ENCODE measurements around the gene HIGD1B.

HIGD1B gene

DNA sequence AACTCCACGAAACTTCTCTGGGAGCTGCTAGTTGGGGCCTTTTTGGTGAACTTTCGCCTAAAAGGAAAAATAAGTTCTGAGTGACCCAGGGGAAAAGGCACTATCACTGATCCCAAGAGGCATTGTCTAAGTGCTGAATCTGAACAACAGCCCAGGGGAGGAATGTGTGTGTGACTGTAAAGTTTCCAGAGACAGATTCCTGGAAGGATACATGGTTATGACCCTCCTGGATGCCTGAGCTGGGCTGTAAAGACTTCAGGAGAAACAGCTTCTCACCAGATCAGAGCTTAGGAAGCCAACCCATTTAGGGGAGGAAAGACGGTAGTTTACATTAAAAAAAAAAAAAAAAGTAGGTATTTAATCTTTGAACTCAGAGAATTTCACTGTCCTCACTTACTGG lies 20.2 kb downstream of the HIGD1B start:
- Histone ChIP-seq H3K23ac (ENCODE audit: low read length) (no peak overlapping the region), H3K9ac (ENCODE audit: low read length) (no peak overlapping the region), H3K79me2 (ENCODE audit: control insufficient read depth, insufficient read depth, low read length, poor library complexity) (no peaks in the 10 kb centered on the region), H3K4me1 (ENCODE audit: control insufficient read depth in 1 of 2, insufficient read depth in 2 of 2, low read length in 2 of 2) (peaks cover 0 to 4% of the 10 kb centered on the region in 2 experiments), H4K12ac (ENCODE audit: low read depth, low read length) (no peak overlapping the region), H3K27me3 (ENCODE audit: insufficient read depth, low read length) (no peaks in the 10 kb centered on the region), H3K4me2 (ENCODE audit: low read length) (no peak overlapping the region), H2BK120ac (ENCODE audit: insufficient read depth, low read length, poor library complexity) (no peak overlapping the region), H3K4ac (ENCODE audit: low read depth, low read length) (no peak overlapping the region), H3K36me3 (ENCODE audit: control insufficient read depth in 1 of 2, insufficient read depth in 2 of 2, low read length in 2 of 2) (peaks cover 41 to 56% of the 10 kb centered on the region in 2 experiments), H3K9me3 (ENCODE audit: insufficient read depth, low read depth, low read length) (no peaks in the 10 kb centered on the region), H4K91ac (ENCODE audit: low read depth, low read length) (no peak overlapping the region), H2BK12ac (ENCODE audit: low read length) (no peak overlapping the region), H3K18ac (ENCODE audit: low read length) (no peak overlapping the region), H3K14ac (ENCODE audit: low read length) (no peak overlapping the region), H4K8ac (ENCODE audit: low read depth, low read length) (no peak overlapping the region), H2BK5ac (ENCODE audit: low read depth, low read length, poor library complexity) (peak overlapping the region; percentile 10), H2AFZ (ENCODE audit: insufficient read depth, low read length, poor library complexity) (no peak overlapping the region), H2AK5ac (ENCODE audit: low read length) (no peak overlapping the region), H3K4me3 (ENCODE audit: low read depth, low read length) (no peak overlapping the region), H3K79me1 (ENCODE audit: low read length) (peaks cover 3% of the 10 kb centered on the region), H3K27ac (ENCODE audit: low read depth, low read length) (peak overlapping the region; percentile 31)
- DNase-seq, result no peak
- WGBS (ENCODE audit: extremely low coverage, insufficient coverage, insufficient read length), result no CpG with 5 or more reads among the region's 3 CpGs

DNA sequence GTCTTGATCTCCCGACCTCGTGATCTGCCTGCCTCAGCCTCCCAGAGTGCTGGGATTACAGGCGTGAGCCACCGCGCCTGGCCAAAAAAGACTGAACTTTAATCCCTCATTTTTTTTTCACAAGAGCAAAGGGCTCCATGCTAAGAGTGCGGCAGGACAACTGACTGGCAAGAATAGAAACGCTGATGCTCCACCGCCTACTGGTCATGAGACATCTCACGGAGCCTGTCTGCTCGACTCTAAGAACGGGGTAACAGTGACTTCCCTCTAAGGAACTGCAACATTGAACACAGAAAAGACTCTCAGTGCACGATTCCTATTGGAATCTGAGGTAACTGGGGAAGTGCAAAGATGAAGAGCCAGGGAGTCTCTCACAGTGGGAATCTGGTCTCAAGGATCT lies 23.9 kb downstream of the HIGD1B start:
- Histone ChIP-seq H3K9me3 (ENCODE audit: insufficient read depth, low read depth, low read length) (no peaks in the 10 kb centered on the region), H3K14ac (ENCODE audit: low read length) (no peak overlapping the region), H4K12ac (ENCODE audit: low read depth, low read length) (no peak overlapping the region), H2AFZ (ENCODE audit: insufficient read depth, low read length, poor library complexity) (no peak overlapping the region), H3K36me3 (ENCODE audit: control insufficient read depth in 1 of 2, insufficient read depth in 2 of 2, low read length in 2 of 2) (peaks cover 27 to 48% of the 10 kb centered on the region in 2 experiments), H3K4me3 (ENCODE audit: low read depth, low read length) (no peak overlapping the region), H4K8ac (ENCODE audit: low read depth, low read length) (no peak overlapping the region), H3K79me1 (ENCODE audit: low read length) (peaks cover 3% of the 10 kb centered on the region), H4K91ac (ENCODE audit: low read depth, low read length) (no peak overlapping the region), H3K23ac (ENCODE audit: low read length) (no peak overlapping the region), H2AK5ac (ENCODE audit: low read length) (no peak overlapping the region), H3K4me1 (ENCODE audit: control insufficient read depth in 1 of 2, insufficient read depth in 2 of 2, low read length in 2 of 2) (peaks cover 0 to 4% of the 10 kb centered on the region in 2 experiments), H3K27me3 (ENCODE audit: insufficient read depth, low read length) (no peaks in the 10 kb centered on the region), H3K9ac (ENCODE audit: low read length) (no peak overlapping the region), H3K27ac (ENCODE audit: low read depth, low read length) (no peak overlapping the region), H2BK5ac (ENCODE audit: low read depth, low read length, poor library complexity) (no peak overlapping the region), H3K4ac (ENCODE audit: low read depth, low read length) (no peak overlapping the region), H2BK120ac (ENCODE audit: insufficient read depth, low read length, poor library complexity) (no peak overlapping the region), H3K79me2 (ENCODE audit: control insufficient read depth, insufficient read depth, low read length, poor library complexity) (no peaks in the 10 kb centered on the region), H3K4me2 (ENCODE audit: low read length) (no peak overlapping the region), H2BK12ac (ENCODE audit: low read length) (no peak overlapping the region), H3K18ac (ENCODE audit: low read length) (no peak overlapping the region)
- no CpG with 5 or more reads among the region's 12 CpGs for WGBS (ENCODE audit: extremely low coverage, insufficient coverage, insufficient read length)
- DNase-seq, result no peak

DNA sequence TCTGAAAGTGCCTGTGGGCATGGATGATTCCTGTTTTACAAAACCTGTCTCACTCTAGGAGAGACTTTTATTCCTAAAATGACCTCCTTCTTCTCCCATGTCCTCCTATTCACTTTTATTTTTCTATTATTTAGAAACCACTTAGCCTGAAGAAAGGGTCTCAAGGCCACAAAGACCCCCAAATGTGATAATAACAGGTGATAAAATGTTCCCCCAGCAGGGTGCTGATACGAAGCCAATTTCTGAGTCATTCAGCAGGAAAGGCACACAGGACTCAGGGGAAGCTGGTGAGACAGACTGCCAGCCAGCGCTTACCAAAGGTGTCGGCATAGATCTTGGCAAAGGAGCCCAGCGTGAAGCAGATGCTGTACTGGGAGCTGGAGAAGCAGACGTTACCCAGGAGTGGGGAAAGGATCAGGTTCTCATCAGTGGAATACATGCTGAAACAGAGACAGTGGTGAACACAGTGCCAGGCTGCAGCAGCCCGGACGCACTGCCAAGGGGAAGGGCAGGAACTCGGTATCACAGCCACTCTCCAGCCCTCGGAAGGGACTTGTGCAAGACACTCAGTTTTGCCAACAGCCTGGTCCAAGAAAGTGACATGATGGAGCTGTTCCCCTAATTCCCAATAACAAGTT lies 24.6 kb downstream of the HIGD1B start:
- Histone ChIP-seq H3K4me2 (ENCODE audit: low read length) (no peak overlapping the region), H4K91ac (ENCODE audit: low read depth, low read length) (no peak overlapping the region), H3K18ac (ENCODE audit: low read length) (no peak overlapping the region), H3K4ac (ENCODE audit: low read depth, low read length) (no peak overlapping the region), H2AFZ (ENCODE audit: insufficient read depth, low read length, poor library complexity) (no peak overlapping the region), H2BK5ac (ENCODE audit: low read depth, low read length, poor library complexity) (no peak overlapping the region), H3K79me2 (ENCODE audit: control insufficient read depth, insufficient read depth, low read length, poor library complexity) (no peaks in the 10 kb centered on the region), H4K12ac (ENCODE audit: low read depth, low read length) (no peak overlapping the region), H3K9ac (ENCODE audit: low read length) (no peak overlapping the region), H3K23ac (ENCODE audit: low read length) (no peak overlapping the region), H3K27ac (ENCODE audit: low read depth, low read length) (no peak overlapping the region), H2BK120ac (ENCODE audit: insufficient read depth, low read length, poor library complexity) (no peak overlapping the region), H2AK5ac (ENCODE audit: low read length) (no peak overlapping the region), H3K27me3 (ENCODE audit: insufficient read depth, low read length) (no peaks in the 10 kb centered on the region), H3K36me3 (ENCODE audit: control insufficient read depth in 1 of 2, insufficient read depth in 2 of 2, low read length in 2 of 2) (peaks cover 26 to 50% of the 10 kb centered on the region in 2 experiments), H2BK12ac (ENCODE audit: low read length) (no peak overlapping the region), H3K4me1 (ENCODE audit: control insufficient read depth in 1 of 2, insufficient read depth in 2 of 2, low read length in 2 of 2) (peaks cover 0 to 4% of the 10 kb centered on the region in 2 experiments), H3K14ac (ENCODE audit: low read length) (no peak overlapping the region), H3K9me3 (ENCODE audit: insufficient read depth, low read depth, low read length) (no peaks in the 10 kb centered on the region), H3K4me3 (ENCODE audit: low read depth, low read length) (no peak overlapping the region), H4K8ac (ENCODE audit: low read depth, low read length) (no peak overlapping the region), H3K79me1 (ENCODE audit: low read length) (peaks cover 3% of the 10 kb centered on the region)
- no peak for DNase-seq
- no CpG with 5 or more reads among the region's 9 CpGs for WGBS (ENCODE audit: extremely low coverage, insufficient coverage, insufficient read length)

DNA sequence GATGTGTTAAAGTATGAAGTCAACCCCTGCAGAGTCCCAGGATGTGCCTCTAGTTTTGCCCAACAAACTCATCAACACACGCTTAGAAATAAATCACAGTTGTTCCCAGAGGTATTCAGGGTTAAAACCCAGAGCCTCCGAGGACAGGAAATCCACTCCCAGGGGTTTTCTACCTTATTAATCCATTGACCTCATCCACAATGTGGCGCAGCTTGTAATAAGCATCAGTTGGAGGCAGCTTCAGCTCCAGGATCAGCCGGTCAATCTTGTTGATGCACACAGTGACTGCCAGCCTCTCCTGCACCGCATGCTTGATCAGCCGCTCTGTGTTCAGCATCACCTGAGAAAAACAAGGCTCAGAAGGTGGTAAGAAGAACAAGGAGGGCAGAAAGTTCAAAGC lies 28.1 kb downstream of the HIGD1B start:
- H3K4me2 ChIP-seq (ENCODE audit: low read length), result no peak overlapping the region
- H3K18ac ChIP-seq (ENCODE audit: low read length), result no peak overlapping the region
- H3K4me1 ChIP-seq (ENCODE audit: control insufficient read depth in 1 of 2, insufficient read depth in 2 of 2, low read length in 2 of 2), result no peaks in the 10 kb centered on the region
- H3K27ac ChIP-seq (ENCODE audit: low read depth, low read length), result no peak overlapping the region
- no peak overlapping the region for H3K14ac ChIP-seq (ENCODE audit: low read length)
- no peaks in the 10 kb centered on the region for H3K79me2 ChIP-seq (ENCODE audit: control insufficient read depth, insufficient read depth, low read length, poor library complexity)
- H2AFZ ChIP-seq (ENCODE audit: insufficient read depth, low read length, poor library complexity), result no peak overlapping the region
- no peak overlapping the region for H4K12ac ChIP-seq (ENCODE audit: low read depth, low read length)
- no peak overlapping the region for H4K91ac ChIP-seq (ENCODE audit: low read depth, low read length)
- no peak overlapping the region for H2BK12ac ChIP-seq (ENCODE audit: low read length)
- no peak for DNase-seq
- whole genome bisulfite sequencing (ENCODE audit: extremely low coverage, insufficient coverage, insufficient read length), result no CpG with 5 or more reads among the region's 6 CpGs
- no peak overlapping the region for H3K4me3 ChIP-seq (ENCODE audit: low read depth, low read length)
- no peak overlapping the region for H3K9ac ChIP-seq (ENCODE audit: low read length)
- H3K4ac ChIP-seq (ENCODE audit: low read depth, low read length), result no peak overlapping the region
- no peaks in the 10 kb centered on the region for H3K9me3 ChIP-seq (ENCODE audit: insufficient read depth, low read depth, low read length)
- no peaks in the 10 kb centered on the region for H3K79me1 ChIP-seq (ENCODE audit: low read length)
- H4K8ac ChIP-seq (ENCODE audit: low read depth, low read length), result no peak overlapping the region
- no peak overlapping the region for H2AK5ac ChIP-seq (ENCODE audit: low read length)
- no peak overlapping the region for H3K23ac ChIP-seq (ENCODE audit: low read length)
- H3K27me3 ChIP-seq (ENCODE audit: insufficient read depth, low read length), result no peaks in the 10 kb centered on the region
- H3K36me3 ChIP-seq (ENCODE audit: control insufficient read depth in 1 of 2, insufficient read depth in 2 of 2, low read length in 2 of 2), result peaks cover 29 to 51% of the 10 kb centered on the region in 2 experiments
- no peak overlapping the region for H2BK5ac ChIP-seq (ENCODE audit: low read depth, low read length, poor library complexity)
- H2BK120ac ChIP-seq (ENCODE audit: insufficient read depth, low read length, poor library complexity), result no peak overlapping the region

All from trophoblast cell (in vitro differentiated cells and primary cell).